ENCODE measurements around the gene DENND10.
A peak's percentile ranks its signal among the peaks of the same experiment; 100 is the strongest.
"Not testable (repeated sequence)": the region's sequence is repeated elsewhere in the genome, so short reads cannot be mapped to it uniquely, and the experiment has no call there.

Gene DENND10

DNA sequence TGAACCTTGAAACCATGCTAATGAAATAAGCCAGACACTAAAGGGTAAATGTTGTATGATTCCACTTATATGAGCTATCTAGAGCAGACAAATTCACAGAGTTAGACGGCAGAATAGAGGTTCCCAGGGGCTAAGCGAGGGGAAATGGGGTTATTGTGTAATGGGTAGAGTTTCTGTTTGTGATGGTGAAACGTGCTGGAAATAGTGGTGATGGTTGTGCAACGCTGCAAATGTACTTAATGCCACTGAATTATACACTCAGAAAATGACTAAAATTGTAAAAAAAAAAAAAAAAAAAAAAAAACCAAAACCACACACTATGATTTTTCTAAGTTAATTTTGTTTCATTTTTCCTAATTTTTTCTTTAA is 31.6 kb downstream of the DENND10 start:
- DNase-seq: no peak

DNA sequence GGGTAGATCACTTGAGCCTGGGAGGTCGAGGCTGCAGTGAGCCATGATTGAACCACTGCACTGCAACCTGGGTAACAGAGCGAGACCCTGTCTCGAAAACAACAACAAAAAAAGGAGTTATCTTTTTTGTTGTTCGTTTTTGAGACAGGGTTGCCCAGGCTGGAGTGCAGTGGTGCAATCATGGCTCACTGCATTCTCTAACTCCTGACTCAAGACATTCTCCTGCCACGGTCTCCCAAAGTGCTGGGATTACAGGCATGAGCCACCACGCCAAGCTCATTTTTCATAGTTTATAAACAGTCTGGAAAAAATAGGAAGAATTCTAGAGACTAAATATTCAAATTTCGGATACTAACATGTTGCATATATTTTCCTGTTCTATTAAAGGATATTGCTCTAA is 32.2 kb downstream of the DENND10 start:
- DNase-seq: no peak

DNA sequence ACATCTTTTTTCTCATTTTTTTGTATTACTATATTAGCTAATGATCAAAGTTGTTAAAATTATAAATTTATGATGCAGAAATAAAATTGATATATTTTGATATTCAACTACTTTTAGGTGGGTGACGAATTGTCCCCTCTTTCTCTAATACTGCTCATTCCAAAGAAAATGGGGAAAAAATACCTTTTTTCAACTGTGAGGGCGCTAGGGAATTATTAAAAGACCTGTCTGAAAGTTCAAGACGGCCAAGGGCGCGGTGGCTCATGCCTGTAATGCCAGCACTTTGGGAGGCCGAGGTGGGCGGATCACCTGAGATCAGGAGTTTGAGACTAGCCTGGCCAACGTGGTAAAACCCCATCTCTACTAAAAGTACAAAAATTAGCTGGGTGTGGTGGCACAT is 34.0 kb downstream of the DENND10 start:
- not testable (repeated sequence) for DNase-seq

DNA sequence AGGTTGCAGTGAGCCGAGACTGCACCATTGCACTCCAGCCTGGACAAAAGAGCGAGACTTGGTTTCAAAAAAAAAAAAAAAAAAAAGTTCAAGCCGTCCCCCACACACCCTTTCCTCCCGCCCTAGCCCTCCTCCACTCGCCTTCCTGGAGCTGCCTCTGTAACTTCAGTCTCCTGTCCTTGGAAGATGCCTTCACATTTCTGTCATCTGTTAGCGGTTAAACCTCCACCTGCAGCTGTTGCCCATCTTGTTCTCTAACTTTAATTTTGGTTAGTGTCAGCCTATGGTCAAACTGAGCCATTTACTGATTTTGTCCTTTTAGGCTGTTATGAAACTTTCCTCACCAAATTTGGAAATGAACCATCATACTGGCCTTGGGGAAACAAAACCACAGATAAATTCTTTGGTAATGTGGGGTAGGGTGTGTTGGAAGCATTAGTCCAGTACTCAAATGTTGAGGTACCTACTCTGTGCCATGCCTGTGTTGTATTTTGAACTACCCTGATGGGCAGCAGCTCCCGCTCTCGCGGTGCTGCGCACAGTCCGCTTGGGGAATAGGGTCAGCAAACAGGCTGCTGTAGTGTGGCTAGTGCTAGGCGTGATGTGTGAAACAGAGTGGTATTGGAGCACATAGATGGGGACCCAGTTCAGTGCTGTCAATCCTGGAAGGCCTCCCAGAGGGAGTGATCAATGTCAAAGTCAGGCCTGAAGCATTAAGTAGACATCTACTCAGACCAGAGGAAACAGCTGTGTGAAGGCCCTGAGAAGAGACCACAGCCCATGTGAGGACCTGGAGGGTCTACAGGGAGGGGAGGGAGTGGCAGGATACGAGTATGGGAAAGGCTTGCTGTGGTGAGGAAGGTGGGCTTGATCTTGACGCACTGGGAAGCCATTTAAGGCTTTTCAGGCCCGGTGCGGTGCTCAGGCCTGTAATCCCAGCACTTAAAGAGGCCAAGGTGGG is 34.7 kb downstream of the DENND10 start:
- no peak for DNase-seq

DNA sequence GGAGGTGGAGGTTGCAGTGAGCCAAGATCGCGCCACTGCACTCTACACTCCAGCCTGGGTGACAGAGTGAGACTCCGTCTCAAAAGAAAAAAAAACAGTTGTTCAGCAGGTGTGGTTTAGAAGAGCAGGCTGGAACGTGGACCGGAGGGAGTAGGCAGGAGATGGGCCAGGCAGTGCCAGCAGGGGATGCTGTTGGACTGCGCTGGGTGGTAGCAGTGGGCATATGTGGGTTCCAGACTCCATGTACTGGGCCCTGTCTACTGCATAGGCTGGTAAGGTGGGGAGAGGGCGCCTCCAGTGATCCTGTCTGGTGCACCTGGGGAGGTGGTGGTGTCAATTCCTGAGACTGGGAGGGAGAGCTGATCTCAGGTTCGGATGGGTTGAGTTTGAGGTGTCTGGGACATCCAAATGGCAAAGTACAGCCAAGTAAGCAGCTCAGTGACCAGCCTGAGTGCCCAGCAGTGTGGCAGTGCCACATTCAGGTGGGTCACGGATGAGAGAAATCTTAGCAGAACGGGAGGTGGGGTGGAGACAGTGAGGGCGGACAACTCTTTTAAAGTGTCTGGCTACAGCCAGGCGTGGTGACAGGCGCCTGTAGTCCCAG is 35.7 kb downstream of the DENND10 start:
- peak; percentile 1 for DNase-seq

DNA sequence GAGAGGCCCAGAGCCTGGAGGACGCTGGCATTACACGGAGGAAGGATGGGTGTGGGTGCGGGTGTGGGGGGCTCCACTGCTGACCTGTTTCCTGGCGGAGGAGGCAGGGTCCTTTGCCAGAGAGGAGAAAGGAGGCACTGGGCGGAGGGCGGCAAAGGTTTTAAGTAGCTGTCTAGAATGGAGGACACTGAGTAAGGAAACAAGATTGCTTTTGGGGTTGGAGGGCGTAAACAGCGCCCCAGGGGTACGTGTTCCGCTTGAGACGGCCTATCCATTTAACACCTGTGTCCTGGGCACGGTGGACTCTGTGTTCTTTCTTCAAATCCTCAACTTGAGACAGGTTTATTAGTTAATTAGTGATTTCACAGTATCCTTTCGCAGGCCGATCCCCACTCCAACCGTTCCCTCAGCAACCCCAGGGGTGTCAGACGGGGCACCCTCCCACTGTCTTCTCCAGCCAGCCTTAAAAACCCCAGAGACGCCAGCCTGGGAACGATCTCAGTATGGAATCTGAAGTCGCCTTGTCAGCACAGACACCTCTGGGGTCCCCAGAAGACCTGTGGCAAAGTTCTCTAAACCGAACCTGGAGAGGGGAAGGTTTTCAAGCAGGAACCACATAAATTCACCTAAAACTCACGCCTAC is 36.8 kb downstream of the DENND10 start:
- DNase-seq: no peak

DNA sequence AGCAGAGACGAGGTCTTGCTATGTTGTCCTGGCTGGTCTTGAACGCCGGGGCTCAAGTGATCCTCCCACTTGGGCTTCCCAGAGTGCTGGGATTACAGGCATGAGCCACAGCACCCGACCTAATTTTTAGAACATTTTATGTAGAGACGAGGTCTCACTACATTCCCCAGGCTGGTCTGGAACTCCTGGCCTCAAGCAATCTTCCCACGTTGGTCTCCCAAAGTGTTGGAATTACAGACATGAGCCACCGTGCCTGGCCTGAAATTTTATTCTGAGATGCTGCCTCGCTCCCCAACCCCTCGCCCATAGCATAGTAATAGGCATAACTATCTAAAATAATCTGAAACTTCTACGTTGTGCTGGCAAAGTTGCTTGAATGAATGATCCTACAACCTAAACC is 39.7 kb downstream of the DENND10 start:
- DNase-seq: no peak

DNA sequence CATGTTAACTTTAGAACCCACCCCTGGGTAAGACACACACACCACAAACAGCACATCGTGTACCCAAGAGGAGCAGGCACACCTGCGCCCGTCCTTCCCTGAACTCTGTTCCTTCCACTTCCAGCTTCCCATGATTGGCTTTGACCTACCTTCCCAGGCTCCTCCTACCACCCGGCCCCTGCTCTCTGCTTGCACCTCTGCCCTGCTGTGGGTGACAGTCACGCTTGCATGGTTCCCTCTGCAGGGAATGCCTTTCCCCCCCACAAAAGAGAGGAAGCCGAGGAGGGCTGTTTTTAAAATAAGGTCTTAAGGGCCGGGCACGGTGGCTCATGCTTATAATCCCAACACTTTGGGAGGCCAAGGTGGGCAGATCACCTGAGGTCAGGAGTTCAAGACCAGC is 45.2 kb downstream of the DENND10 start:
- DNase-seq: no peak

DNA sequence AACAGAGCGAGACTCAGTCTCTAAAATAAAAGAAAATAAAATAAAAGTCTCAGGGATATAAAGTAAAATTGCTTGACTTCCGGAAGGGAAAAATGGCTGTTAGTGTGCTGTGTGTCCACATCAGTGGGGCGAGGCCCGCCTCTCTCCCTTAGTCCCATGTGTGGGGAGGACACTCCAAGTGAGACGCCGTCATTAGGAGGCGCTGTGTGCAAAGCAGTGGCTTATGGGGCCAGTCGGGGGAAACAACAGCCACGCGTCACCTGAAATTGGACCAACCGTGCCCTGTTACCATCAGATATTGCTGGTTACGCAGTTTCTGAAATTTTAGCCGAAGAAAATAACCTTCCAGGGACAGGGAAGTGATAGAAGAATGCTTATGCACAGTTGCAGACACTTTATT is 45.8 kb downstream of the DENND10 start:
- DNase-seq: no peak

DNA sequence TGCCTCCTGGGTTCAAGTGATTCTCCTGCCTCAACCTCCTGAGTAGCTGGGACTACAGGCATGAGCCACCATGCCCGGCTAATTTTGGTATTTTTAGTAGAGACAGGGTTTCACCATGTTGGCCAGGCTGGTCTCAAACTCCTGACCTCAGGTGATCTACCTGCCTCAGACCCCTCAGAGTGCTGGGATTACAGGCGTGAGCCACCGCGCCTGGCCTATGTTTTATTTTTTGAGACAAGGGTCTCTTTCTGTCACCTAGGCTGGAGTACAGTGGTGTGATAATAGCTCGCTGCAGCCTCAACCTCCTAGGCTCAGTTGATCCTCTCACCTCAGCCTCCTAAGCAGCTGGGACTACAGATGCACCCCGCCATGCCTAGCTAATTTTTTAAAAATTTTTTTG is 47.7 kb downstream of the DENND10 start:
- not testable (repeated sequence) for DNase-seq

DNA sequence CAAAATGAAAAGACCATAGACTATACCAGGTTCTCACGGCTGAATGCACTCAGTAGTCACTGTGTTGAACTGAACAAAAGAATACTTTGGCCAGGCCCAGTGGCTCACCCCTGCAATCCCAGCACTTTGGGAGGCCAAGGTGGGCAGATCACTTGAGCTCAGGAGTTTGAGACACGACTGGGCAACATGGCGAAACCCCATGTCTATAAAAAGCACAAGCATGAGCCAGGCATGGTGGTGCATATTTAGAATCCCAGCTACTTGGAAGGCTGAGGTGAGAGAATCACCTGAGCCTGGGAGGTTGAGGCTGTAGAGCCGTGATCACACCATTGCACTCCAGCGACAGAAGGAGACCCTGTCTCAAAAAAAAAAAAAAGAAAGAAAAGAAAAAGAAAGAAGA is 49.1 kb downstream of the DENND10 start:
- no peak for DNase-seq

DNA sequence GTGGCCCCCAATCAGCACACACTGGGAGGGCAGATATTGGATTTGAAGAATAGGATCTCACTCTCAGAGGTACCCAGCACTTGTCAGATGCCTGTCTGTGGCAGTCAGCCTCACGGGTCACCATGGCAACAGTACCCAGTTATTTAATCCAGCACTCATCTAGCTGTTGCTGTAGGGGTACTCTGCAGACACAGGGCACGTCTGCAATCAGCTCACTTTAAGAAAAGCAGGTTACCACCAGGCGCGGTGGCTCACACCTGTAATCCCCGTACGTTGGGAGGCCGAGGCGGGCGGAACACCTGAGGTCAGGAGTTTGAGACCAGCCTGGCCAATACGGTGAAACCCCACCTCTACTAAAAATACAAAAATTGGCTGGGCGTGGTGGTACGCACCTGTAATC is 49.7 kb downstream of the DENND10 start:
- no peak for DNase-seq

DNA sequence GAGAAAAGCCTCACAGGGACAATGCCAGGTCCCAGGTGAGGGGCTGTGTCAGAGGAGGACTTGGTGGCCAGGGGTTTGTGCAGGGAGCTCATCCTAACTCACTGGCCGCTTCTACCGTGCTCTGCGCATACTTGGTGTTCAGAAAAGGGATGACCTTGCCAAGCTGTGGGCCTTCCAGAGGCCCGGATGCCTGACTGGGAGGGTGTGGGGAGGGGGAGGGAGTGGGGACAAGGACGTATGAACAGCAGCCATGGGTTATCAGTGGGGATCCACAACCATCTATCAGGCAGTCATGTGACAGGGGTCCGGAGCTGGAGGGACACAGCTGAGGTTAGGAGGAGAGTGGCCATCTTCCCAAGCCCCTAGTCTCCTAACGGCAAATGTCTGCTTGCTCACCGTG is 55.4 kb downstream of the DENND10 start:
- DNase-seq: no peak

DNA sequence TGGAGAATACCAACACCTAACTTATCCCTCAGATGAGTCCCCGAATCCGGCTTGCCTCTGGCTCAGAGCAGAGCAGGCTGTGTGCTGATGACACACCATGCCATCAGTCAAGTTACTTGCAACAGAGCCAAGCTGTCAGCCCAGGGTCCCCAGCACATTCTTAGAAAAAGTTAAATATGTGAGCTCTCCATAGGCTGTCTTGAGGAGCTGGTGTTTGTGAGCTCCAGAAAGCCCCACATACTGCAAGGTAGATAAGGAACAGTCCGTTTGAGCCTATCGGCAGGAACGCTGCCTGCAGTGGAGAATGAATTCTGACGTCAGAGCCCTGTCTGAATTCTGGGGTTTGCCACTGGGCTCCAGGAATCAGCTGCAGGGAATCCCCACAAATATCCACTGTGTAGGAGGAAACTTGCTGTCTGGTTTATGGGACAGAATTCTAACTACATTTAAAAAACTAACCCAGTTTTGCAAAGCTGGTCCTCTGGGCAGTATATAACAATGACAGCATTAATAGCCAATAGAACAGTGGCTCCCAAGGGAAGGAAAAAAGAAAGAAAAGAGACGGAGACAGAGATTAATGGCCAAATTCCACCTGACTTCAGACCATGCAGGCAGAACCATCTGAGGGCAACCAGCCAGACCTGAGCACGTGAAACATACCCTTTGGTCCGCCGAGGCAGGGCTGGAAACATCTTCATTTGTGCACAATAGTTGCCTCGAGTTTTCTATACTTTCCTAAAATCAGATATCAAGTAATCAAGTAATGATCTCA is 58.0 kb downstream of the DENND10 start:
- DNase-seq: no peak

DNA sequence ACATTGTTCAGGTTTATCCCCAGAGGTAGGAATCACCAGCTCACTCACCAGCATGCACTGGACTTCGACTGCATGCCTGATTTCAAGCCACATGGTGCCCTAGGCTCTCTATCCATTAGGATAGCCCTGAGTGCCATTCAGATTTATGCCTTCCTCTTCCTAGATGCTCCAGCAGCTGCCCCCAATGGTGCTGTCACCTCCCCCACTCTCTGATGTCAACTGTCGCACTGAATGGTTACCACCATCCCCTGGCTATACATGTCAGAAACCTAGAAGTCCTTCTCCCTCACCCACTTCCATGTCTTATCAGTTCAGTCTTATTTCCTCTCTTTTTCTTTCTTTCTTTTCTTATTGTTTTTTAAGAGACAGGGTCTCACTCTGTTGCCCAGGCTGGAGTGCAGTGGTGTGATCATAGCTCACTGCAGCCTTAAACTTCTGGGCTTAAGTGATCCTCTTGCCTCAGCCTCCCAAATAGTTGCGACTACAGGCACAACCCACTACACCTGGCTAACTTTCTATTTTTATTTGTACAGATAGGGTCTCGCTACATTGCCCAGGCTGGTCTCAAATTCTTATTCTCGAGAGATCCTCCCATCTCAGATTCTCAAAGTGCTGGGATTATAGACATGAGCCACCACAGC is 58.7 kb downstream of the DENND10 start:
- DNase-seq: no peak

DNA sequence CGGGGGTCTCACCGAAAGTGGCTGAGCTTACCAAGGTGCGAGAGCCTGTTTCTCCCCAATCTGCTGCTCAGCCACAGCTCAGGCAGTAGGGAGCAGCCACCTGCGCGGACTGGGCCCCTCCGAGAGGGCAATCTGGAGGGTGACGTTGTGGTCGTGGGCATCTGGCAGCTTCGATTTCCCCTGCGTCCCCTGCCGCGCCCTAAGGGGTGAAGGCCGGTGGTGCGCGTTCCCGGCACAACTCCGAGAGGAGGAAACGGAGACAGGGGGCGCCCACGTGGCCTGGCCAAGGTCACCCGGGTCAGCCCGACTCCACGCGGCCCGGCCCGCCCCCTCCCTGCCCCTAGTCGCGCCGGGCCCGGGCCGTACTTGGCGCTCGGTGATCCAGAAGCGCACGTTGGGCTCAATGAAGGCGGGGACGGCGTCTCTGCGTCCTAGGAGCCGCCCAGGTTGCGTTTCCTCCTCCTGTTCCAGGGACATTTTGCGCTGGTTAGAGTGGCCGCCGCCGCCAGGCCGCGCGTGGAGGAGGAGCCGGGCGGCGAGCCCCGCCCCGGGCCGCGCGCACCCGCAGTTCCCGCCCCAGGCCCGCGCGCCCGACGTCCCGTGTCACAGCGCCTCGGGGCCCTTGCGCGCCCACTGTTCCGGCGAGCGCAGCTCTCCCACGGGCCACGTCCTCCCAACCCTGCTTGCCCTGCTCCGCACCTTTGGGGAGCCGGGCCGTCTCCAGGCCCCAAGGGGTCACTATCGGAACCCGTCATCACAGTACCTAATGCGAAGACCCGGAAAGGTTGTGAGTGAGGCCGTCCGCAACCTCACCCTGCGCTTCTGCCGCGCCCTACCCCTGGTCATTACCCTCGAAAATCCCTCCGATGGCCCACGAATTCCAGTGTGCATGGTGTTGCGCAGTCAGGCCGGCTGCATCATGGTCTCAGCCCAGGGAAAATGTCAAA is 61.5 kb downstream of the DENND10 start, which contains the start of gene SFXN4:
SFXN4 (minus strand) TSS at position 544 of the 947 bp plus-strand sequence; CDS start at position 477, 67 bp downstream.
- peak; percentile 60 for DNase-seq

DNA sequence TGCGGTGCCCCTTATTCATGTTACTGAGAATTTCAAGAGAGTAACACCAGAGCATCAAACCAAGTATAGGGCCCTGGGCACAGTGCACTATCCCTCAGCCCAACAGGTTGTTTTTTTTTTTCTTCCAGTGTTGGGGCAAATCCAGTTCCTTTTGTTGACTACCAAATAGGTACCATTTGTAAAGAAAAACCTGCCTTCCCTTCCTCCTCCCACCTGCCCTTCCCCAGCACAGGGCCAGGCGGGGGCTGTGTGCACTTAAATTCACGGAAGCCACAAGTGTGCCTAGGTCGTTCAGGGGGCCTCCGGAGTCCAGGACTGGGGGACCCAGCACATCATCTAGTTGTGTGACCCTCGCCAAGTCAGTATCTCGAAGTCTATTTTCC is 62.2 kb downstream of the DENND10 start:
- no peak for DNase-seq

DNA sequence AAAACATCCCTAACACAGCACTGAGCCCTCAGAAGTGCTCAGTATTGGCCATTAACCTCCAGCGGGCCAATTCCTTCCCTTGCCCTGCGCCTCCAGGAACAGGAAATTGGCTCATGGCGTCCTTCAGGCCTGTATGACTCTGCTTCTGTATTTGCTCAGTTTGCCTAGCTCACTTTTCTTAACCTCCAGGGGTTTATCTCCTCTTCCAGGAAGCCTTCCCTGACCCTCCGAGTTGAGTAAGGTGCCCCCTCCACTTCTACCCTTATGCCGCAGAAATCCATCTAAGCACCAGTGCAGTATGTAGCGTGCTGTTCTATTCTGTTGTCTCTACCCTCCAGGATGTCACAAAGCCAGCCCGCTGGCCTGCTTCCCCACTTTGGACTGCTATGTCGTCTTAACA is 62.7 kb downstream of the DENND10 start:
- no peak for DNase-seq

DNA sequence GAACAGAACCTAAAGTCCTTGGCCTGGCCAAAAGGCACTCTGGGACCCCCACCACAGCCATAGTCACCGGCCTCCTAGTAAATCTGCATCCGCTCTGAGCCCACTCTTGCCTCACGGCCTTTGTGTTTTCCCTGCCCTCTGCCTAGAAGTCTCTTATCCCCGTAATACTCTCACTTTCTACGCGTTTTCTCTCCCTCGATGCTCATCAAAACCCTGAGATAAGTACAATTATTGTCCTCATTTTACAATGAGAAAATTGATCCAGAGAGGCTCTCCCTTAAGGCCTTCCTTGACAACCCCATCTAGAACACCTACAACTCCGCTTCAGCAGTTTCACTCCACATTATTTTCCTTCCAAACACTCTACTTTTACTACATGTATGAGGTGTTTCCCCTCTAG is 63.1 kb downstream of the DENND10 start:
- no peak for DNase-seq

DNA sequence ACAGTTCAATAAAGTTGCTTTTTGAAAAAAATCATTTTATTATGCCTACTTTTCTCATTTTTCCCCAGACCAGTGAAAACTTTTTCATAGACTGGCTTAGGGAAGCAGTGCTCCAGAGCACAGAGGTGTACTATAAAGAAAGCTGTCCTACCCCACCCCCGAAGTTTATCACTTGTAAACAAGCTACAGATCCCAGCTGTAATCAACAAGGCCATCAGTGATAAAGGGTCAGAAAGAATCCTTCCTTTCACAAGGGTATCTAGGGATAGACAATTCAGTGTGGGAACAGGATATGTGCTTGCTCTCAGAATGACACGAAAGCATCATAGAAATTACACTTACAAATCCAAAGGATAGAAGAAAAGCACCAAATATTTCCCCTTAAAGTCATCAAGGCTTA is 70.2 kb downstream of the DENND10 start:
- DNase-seq: no peak

DNA sequence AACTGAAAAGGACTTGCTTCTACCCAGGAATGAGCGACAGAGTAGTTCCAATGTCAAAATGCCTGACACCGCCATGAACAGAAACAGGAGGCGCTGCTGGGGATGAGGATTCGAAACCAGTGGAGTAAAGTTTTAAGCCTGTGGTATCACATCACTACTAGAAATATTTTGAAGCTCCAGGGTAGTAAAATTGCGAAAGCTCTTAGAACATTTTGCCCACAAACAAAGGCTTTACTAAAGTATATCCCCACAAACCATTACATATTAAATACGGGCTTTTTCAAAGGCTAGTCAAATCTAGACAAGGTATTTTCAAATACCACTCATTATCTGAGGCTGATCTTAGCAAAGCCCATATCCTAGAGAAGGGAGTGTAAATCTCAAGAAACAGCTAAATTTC is 72.3 kb downstream of the DENND10 start:
- DNase-seq: no peak

Measured in NCI-H345 (cell line).